Measurements from ENCODE around the gene LY86. TPM values are rescaled to one million over a fixed set of nuclear protein-coding genes. Genes with fewer than 3 reads are reported as not detected.

LY86 gene
- total RNA-seq, 1 donor from 2014 or later: not detected

- TF ChIP-seq CTCF (IDR thresholded peaks at IDR 0.05): no peak
- peak overlapping the region; percentile 68 for H3K27ac Mint-ChIP-seq (ENCODE audit: unreplicated experiment)
- no peaks in the 10 kb centered on the region for H3K36me3 Mint-ChIP-seq (ENCODE audit: low read depth)
- no peak for DNase-seq (ENCODE audit: low spot score)
- H3K4me3 Mint-ChIP-seq (ENCODE audit: unreplicated experiment): no peak overlapping the region
- no peaks in the 10 kb centered on the region for H3K27me3 Mint-ChIP-seq (ENCODE audit: low read depth)
- peaks cover 21% of the 10 kb centered on the region for H3K4me1 Mint-ChIP-seq (ENCODE audit: low read depth)
- H3K9me3 Mint-ChIP-seq (ENCODE audit: low read depth): no peaks in the 10 kb centered on the region
These were observed 112.1 kb downstream of the LY86 start for GRCh38 chr6:6700407-6701270.

- Mint-ChIP-seq H3K9me3 (ENCODE audit: low read depth) (no peaks in the 10 kb centered on the region), H3K27me3 (ENCODE audit: low read depth) (no peaks in the 10 kb centered on the region), H3K4me1 (ENCODE audit: low read depth) (peaks cover 15% of the 10 kb centered on the region), H3K4me3 (ENCODE audit: unreplicated experiment) (no peak overlapping the region), H3K27ac (ENCODE audit: unreplicated experiment) (no peak overlapping the region), H3K36me3 (ENCODE audit: low read depth) (no peaks in the 10 kb centered on the region)
- TF ChIP-seq CTCF (IDR thresholded peaks at IDR 0.05): no peak
- DNase-seq (ENCODE audit: low spot score): no peak
These were observed 113.3 kb downstream of the LY86 start for GRCh38 chr6:6701864-6702263.

- no peak overlapping the region for H3K4me3 Mint-ChIP-seq (ENCODE audit: unreplicated experiment)
- no peak overlapping the region for H3K27ac Mint-ChIP-seq (ENCODE audit: unreplicated experiment)
- DNase-seq (ENCODE audit: low spot score): no peak
- TF ChIP-seq CTCF (IDR thresholded peaks at IDR 0.05): no peak
- peaks cover 15% of the 10 kb centered on the region for H3K4me1 Mint-ChIP-seq (ENCODE audit: low read depth)
- H3K27me3 Mint-ChIP-seq (ENCODE audit: low read depth): no peaks in the 10 kb centered on the region
- no peaks in the 10 kb centered on the region for H3K36me3 Mint-ChIP-seq (ENCODE audit: low read depth)
- H3K9me3 Mint-ChIP-seq (ENCODE audit: low read depth): no peaks in the 10 kb centered on the region
These were observed 115.2 kb downstream of the LY86 start for GRCh38 chr6:6703699-6704098.
